Prostate gland (tissue), 2 donors: Measurements from ENCODE around the gene FKBP5.

Experiments used
- CTCF ChIP-seq, 4 experiments: fragments of 200-600 bp in 2 of 4; fragments of 450-650 bp in 2 of 4; sonication (generic) in 2 of 4; IDR thresholded peaks; 1 replicate in 3 of 4; 2 replicates in 1 of 4; pipeline ENCODE4 v1.5.1; 2016 to 2019; ENCODE audit warnings: antibody characterized with exemption in 4 of 4, mild to moderate bottlenecking in 2 of 4, moderate library complexity in 2 of 4
- POLR2A ChIP-seq: fragments of 450-650 bp; IDR thresholded peaks from one replicate; pipeline ENCODE4 v1.6.1; 2016; ENCODE audit warnings: antibody characterized with exemption, mild to moderate bottlenecking

- TF ChIP-seq POLR2A (no peak), CTCF (IDR thresholded peaks at IDR 0.05) (no peak)
Observed at GRCh38 chr6:35553315-35553714, 135.4 kb downstream of the FKBP5 start.
